GM21529 (cell line): ENCODE results near the gene NAT16.
A peak's percentile ranks its signal among the peaks of the same experiment; 100 is the strongest.

Source experiments
- ATAC-seq: cut with Tn5 transposase; IDR thresholded peaks from one replicate; pipeline ENCODE4 v1.9.1; 2021; ENCODE audit not compliant: unreplicated experiment

NAT16 gene

DNA sequence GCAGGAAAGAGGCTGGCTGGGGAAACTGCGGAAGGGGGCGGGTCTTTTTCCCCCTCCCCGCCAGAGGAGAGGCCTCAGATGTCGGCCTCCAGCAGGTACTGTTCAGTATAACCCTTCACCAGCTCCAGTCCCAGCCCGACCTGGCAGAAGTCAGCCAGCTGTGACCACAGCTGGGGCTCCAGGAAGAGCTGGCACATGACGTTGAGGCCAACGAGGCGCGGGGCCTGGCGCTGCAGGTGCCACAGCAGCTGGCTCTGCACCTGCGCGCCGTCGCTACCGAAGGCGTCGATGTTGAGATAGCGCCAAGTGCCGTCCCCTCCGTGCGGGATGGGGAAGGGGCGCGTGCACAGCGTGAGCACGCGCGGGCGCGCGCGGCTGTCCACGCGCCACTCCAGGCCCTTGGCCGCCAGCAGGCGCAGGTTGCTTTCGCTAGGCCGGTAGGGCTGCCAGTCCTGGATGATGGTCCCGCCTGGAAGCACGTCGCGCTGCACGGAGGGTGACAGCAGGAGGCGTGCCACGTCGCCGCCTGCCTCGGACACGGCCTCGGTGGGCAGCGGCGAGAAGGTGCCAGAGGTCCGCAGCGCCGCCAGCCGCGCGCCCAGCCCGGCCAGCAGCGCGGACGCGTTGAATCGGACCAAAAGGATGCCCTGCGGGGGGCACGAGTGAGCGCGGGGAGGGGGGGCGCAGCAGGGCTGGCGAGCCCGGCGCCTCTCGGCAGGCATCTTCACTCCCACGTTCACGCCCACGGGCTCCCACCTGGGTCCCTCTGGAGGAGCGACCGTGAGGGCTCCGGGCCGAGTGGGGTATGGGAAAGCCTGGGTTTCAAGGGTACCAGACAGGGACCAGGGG lies 7.9 kb downstream of the NAT16 start:
- ATAC-seq: no peak

DNA sequence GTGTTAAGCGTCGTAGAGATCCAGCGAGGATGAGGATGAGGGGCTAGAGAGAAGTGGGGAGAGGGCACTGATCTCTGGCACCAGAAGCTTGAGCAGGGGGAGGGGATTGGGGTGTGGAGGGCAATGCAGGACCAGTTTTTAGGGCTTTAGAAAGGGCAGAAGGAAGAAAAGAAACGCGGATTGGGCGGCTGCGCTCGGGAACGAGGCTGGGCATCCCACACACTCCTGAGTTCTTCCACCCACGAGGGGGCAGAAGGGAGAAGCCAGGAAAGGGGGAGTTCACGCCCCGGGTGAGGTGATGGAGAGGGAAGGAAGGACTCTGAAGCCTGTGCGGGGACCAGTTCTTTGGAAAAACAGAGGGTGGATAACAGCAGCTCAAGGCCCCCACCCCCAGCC lies 8.7 kb downstream of the NAT16 start:
- no peak for ATAC-seq

DNA sequence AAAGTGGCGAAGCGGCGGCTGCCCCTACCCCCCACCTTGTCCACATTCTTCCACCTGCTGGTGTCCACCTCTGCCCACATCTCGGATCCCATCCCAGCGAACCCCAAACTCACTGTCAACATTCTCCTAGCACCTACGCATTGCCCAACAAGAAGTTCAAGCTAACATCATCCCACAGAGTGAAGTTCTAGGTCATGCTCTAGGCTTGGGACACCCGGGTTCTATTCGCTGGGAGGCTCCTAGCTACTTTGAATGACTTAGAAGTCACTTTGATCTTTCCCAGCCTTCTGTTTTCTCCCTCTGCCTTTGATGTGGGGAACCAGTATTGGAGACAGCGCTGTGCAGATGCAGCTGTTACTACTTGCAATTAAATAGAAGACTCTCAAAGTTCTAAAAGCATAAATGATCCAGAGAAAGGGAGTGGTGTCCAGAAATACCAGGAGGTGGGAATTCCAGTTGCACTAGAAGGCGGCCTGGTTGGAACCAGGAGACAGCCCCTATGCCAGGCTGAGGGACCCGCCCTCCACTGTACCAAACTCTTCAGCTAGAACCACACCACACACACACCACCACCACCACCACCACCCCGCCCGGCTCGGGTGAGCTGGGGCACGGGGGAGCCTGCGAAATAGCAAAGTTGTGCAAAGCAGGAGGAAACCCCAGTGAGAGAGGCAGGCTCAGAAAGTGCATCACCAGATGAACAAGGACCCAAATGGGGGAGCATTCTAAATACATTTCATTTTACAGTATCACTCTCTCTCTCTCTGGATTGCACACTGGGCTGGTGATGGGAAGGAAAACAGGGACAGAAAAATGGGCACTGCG lies 9.3 kb downstream of the NAT16 start:
- ATAC-seq: no peak

DNA sequence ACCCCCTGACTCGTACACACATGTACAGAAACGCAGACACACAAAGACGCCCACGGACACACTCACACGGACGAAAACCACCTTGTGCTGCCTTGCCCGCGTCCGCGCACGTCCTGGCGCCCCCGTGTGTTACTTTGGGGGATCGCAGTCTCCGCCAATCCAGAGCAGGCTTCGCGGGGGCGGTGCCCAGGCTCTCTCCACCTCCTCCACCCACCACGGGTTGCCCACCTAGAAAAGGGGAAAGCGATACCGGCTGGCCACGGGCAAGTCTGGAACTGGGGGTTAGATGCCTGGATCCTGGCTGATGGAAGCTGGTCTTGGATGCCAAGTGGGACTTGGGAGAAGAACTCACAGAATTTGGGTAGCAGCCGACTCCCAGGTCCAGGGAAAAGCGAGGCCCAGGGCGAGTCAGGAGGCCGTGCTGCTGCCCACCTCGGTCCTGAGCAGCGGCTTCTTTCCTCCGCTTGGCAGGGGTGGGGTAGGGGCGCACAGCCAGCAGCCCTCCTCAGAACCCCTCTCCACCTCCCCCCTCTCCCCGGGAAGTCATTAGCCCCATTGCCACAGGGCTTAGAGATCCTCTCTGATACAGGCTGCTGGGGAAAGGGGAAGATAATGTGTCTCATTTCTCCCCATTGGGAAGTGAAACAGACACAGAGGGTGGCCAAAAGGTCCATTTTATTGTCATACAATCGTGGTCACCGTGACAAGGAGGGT lies 10.1 kb downstream of the NAT16 start:
- no peak for ATAC-seq

DNA sequence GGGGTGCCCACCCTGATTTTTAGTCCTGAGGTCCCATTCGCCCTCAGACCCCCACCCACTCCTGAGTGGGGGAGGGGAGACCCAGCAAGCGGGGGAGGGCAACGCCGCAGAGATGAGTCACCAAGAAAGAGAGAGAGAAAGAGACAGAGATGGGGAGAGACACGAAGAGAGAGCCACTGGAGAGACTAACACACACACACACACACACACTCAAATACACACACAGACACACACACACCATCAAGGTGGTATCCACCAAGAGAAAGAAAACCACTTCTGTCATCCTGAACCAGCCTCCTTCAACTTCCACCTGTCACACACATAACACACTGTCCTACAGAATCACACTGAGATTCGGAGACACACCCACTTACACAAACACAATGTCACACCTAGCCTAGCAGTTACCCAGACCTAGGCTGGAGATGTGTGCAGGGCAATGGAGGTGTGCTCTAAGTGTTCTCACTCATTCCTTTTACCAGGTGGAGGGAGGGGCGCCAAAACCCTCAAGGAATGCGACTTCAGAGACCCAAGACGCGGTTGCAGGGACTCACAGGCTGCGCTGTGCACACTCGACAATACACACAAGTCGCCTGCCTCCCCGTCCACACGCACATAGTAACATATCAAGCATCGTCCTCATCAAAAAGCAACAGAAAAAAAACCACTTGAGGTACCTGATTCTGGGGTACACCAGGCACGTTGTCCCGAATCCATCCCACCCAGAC lies 10.8 kb downstream of the NAT16 start:
- ATAC-seq: no peak

DNA sequence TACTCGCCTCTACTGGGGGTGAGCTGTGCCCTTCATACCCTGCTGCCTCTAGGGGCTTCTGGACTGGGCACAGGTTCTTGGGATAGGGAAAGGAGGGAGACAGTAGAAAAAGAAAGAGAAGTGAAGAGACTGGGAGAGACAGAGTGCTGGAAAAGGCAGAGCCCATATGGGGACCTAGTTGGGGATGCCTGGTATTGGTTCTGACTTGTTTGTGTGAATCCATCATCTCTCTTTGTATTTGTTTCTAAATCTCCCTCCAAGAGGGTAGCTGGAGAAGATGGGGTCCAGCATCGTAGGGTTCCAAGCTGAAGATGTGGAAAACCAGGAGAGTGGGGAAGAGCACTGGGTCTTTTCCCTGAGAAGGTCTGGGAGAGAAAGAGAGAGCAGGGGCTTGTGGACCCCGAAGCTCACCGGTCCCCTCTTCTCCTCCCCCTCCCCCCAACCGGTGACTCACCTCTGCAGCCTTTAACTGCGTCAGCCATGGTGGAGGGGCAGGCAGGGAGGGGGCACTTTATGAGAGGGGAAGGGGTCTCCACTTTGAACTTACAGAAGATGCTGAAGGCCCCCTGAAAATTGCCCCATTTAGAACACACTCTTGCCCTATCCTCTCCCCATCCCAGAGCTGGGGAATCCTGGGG lies 11.6 kb downstream of the NAT16 start:
- no peak for ATAC-seq

DNA sequence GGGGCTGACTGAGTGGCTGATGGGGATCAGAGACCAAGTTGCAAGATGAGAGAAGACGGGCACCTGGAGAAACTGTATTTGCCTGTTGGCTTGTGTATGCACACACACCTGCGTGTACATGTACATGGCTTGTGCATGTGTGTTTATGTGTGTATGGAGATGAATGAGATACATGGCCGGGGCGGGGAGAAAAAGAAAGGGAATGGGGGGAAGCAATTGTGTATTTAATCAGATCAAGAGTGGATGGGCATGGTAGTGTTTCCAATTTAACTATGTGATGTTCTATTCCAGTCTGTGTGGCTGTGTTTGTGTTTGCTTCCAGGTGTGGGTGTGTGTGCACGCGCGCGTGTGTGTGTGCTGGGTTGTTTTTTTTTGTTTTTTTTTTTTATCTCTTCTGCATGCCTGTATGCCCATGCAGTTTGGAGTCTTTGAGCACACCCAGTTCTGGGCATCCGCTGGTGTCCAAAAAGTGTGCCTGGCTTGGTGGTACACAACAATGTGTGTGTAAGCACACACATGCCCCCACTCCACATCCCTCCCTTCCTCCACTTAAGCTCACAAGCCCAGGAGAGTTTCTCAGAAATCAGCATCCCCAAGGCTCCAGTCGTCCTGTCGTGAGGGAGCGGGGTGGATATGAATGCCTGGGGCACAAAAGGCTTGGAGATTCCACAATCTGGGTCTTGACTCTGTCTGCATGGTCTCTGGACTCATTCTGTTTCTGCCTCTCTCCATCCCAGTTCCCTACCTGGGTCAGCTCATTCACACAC lies 12.3 kb downstream of the NAT16 start:
- no peak for ATAC-seq

DNA sequence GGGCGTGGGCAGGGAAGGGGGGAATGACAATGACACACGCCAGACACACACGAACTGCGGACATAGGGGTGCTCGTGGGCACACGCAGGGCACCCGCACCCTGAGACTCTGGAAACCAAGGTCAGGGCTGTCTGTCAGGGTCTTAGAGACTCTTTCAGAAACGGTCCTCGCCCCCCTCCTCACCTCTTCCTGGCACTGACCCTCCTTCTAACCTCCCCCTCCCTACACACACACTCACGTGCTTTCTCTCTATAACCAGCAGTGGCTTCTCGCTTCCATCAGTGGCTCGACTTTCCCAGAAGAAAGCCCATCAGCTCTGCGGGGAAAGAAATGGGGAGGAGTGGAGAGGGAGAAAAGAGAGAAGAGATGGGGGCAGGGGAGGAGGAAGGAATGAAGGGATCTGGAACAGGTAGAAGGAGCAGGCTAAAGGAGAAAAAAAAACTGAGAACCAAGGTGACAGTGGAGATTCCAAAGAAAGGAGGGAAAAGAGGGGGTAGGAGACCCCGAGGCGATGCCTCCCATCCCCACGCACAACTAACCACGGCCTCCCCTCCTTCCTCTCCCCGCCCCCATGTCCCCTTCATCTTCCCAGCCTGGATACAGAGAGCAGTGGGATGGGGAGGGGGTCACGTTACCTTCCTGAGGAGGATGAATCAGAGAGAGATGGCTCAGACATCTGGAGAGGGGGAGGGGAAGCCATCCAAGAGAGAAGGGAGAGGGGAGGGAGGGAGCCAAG lies 13.0 kb downstream of the NAT16 start:
- no peak for ATAC-seq

DNA sequence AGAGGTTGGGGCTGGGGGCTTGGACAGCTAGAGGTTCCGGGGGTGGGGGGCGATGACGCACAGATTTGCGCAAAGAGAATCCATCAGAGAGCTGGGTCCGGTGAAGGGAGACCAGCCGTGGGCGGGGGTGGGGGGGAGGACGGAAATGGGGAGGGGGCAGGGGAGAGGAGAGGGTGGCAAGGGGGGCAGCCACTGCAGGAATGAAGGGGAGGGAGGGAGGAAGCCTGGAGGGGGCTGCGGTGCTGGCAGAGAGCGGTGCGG lies 13.5 kb downstream of the NAT16 start:
- ATAC-seq: no peak

DNA sequence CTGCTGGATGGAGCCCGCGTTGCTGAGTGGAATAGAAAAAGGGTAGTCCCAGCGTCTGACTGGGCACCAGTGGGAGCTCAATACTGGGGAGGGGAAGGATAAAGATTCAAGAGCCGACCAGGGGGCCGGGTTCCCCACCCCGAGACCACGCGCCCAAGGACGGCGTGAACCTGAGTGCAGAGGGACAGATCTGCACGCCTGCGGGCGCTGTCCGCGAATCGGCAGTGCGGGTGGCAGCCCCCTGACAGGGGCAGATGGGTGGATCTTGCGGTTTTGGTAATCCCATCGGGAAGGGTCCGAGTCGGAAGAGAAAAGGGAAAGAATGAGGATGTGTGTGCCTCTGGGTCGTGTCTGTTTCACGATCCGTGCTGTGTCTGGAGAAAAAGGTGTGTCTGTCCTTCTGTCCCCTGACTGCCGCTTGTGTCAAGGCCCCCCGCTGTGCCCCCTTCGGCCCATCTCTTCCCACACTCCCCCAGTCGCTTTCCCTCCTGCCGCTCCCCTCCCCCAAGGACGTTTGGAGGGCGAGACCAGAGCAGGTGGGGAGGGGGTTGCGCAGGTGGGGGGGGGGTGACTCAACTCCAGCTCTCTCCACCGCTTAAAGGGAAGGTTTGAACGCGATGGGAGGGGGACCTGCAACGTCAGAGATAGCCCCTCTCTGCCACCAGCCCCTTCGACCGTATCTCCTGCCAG lies 14.0 kb downstream of the NAT16 start:
- ATAC-seq: no peak

DNA sequence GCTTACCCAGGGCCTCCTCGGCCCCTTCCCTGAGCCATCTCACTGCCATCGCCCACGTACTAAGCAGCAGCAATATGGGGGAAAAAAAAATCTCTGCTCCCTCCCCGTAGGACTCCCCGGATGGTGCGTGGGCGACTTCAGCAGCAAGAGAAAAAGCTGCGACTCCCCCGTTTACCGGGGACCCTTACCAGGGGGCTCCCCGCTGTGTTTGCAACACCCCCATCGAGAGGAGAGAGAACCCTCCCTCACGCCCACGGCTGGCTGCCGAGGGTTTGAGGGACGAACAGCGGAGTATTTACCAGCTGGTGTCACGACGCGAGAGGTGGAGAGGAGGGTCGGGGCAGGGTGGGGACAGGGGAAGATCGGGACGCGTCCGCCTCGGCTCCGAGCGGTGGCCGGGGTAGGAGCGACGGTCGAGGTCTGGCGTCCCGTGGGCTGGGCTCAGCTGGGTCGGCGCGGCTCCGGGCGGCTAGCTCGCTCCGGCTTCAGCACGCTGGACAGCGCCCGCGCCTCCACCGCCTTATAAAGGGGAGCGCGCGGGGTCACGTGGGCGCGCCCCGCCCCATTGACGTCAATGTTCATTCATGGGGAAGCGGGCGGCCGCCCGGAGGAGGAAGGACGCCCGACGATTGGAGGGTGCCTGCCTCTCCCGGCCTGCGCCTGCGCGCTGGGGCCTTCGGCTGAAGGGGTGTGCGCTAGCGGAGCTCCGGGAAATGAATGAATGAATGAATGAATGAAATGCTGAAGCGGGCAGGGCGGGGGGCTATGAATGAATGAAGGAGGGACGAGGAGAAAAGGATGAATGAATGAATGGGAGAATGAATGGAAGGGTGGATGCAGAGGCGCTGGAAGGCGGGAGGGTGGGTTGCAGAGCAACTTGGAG lies 14.8 kb downstream of the NAT16 start, which contains the start of gene VGF:
VGF (minus strand) TSS at position 495 of the 883 bp plus-strand sequence. CDS start 726 bp downstream, outside the sequence.
- ATAC-seq: peak; percentile 72

DNA sequence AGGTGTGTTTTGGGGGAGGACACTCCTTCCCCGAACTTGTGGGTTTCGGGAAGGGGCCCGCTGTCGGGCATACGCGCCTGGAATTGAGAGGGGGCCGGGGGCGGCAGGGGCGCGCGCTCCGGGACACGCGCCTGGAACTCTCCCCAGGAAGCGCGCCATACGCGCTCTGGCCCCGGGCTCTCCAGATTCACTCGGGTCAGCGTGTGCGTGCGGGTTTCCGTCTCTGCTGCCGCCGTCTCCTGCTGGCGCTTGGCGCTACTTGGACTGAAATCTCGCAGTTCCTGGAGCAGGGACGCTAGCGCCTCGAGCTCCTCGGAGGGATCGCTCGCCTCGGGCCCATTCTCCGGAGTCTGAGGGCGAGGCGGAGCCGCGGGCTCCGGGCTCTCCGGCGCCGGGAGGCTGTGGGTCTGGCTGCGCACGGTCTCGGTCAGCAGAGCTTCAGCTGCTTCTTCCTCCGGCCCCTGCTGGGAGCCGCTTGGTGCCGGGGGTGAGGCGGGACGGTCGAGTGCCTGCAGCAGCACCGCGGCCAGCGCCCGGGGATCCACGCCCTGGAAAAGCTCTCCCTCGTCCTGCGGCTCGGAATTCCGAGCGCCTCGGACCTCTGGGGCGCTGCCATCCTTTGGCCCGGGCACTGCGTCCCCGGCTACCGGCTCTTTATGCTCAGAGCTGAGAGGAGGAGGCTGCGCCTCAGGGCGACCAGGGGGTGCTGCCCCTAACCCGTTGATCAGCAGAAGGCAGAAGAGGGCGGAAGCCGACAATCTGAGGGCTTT lies 15.8 kb downstream of the NAT16 start:
- ATAC-seq: no peak

DNA sequence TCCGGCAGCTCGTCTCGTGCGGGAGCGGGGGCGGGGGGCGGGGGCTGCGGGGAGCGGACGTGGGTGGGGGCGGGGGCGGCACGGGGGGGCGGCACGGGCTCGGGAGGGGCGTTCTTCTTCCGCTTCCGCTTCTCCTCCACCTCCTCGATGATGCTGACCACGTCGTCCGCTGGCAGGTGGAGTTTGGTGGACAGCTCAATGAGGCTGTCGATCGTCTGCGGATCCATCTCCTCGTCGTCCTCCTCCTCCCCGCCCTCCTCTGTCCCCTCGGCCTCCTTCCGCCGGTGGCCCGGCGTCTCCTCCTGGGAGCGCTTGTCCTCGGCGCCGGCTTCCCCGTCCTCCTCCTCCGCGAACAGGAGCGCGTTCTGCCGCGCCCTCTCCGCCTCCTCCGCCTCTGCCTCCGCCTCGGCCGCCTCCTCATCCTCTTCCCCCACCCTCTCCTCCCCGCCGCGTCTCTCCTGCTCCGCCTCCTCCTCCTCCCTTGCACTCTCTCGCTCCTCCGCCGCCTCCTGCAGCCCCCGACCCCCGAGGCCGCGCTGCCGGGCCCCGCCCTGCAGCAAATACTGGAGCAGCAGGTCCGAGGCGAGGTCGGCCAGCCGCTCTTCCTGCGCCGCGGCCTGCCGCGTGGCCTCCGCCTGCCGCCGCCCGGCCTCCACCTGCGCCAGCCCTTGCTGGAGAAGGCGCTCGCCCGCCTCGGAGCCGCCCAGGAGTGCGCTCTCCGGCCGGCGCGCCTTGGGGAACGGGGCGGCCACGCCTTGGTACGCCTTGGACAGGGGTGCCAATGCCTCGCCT lies 16.6 kb downstream of the NAT16 start:
- no peak for ATAC-seq

DNA sequence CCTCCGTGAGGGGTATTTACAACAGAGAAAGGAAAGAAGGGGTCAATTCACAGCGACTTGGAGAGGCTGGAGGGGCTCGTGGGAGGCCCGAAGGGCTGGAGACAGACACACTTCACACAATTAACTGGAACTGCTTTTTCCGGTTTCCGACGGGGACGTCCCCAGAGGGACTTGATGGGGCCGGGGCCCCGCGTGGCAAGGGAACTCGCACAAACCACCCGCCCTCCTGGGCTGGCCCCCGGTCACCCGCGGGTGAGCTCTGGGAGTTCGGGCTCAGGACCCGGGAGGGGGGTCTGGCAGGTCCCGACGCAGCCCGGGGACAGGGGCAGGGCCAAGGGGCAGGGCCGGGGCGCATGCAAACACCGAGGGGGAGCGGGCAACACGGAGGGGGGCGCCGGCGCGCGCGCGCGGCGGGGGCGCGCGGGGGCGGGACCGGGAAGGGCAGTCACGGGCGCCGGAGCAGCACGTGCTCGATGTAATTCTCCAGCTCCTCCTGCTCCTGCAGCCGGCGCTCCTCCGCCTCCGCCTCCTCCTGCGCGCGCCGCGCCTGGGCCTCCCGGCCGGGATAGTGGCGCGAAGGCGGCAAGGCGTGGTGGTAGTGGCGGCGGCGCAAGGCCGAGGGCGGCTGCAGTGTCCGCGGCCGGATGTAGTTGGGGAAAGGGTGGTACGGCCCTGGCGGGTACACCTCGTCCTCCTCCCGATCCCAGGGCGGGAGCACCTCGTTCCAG lies 17.4 kb downstream of the NAT16 start:
- ATAC-seq: no peak

DNA sequence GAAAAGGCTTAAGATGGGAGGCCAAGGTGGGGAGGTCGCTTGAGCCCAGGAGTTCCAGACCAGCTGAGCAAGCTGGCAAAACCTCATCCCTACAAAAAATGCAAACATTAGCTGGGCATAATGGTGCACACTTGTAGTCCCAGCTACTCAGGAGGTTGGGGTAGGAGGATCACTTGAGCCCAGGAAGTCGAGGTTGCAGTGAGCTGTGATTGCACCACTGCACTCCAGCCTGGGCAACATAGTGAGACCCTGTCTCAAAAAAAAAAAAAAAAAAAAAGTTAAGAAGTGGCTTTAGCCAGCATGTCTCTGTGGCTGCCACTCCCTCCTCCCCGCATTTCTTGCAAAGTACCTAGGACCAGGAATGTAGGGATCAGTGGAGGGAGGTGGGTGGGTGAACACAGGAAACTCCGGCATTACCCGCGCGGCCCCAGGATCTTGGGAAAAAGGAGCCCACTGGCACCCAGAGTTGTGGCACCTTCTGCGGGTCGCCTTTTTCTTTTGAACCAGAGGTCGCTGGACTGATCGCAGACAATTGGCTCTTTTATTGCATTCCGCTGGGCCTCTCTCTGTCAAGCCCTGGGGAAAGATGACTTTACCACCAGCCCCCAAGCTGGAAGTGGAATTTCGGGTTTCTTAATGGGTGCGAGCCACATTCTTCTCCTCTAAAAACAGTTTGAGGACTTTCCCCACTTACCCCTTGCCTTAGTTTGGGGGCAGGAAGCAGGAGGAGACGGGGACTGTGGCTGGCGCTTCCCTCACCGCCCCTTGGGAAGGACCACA lies 18.2 kb downstream of the NAT16 start:
- ATAC-seq: no peak
